HEK293 (cell line): ENCODE results near the gene PDZRN4.

Source experiments
- CTCF ChIA-PET: fragments of 350-600 bp; formaldehyde crosslinking; extraction: SDS; loops from one replicate; lab custom pipeline; 2021; ENCODE audit warnings: antibody characterized with exemption; lab: Yijun Ruan, JAX
- POLR2A ChIA-PET: fragments of 300-600 bp; formaldehyde crosslinking; extraction: SDS; loops from one replicate; lab custom pipeline; 2020; ENCODE audit warnings: antibody characterized with exemption, inconsistent platforms; lab: Yijun Ruan, JAX
- H3K27ac ChIP-seq: fragments of 200-500 bp; sonication (Bioruptor generic); 2 replicates; pipeline ENCODE4 v1.5.1; 2014; ENCODE audit warnings: low read depth, low read length, control low read depth, inconsistent platforms; ENCODE audit errors: extremely low read depth
- H3K36me3 ChIP-seq, 2 experiments: fragments of 200-500 bp in 1 of 2; sonication (Bioruptor generic) in 1 of 2; 1 replicate in 1 of 2; 2 replicates in 1 of 2; pipeline ENCODE4 v1.5.1; 2014 to 2017; ENCODE audit warnings: inconsistent platforms in 2 of 2, low read length in 2 of 2; ENCODE audit not compliant: control insufficient read depth in 2 of 2, insufficient read depth in 1 of 2
- H3K4me1 ChIP-seq: fragments of 200-500 bp; sonication (Bioruptor generic); 2 replicates; pipeline ENCODE4 v1.5.1; 2014; ENCODE audit warnings: mild to moderate bottlenecking, low read length, inconsistent platforms; ENCODE audit not compliant: control insufficient read depth, insufficient read depth
- H3K4me3 ChIP-seq: 2 replicates; pipeline ENCODE4 v1.5.1; 2011; ENCODE audit warnings: low read depth, mild to moderate bottlenecking, control low read depth, low read length, moderate library complexity
- H3K9me3 ChIP-seq: fragments of 200-500 bp; sonication (Bioruptor generic); 2 replicates; pipeline ENCODE4 v1.5.1; 2014; ENCODE audit warnings: low read depth, low read length, inconsistent platforms; ENCODE audit not compliant: control insufficient read depth, insufficient read depth
- HIC1 ChIP-seq: fragments of 450-650 bp; formaldehyde crosslinking; IDR thresholded peaks from 2 replicates; pipeline ENCODE4 v1.5.1; 2016; ENCODE audit warnings: missing biosample characterization, missing genetic modification characterization
- KLF7 ChIP-seq: fragments of 450-650 bp; formaldehyde crosslinking; IDR thresholded peaks from 2 replicates; pipeline ENCODE4 v1.5.1; 2016; ENCODE audit warnings: missing biosample characterization, missing genetic modification characterization, borderline replicate concordance
- MZF1 ChIP-seq: fragments of 450-650 bp; formaldehyde crosslinking; IDR thresholded peaks from 2 replicates; pipeline ENCODE4 v1.5.1; 2017; ENCODE audit warnings: missing biosample characterization, missing genetic modification characterization, borderline replicate concordance
- PRDM10 ChIP-seq: fragments of 450-650 bp; formaldehyde crosslinking; IDR thresholded peaks from 2 replicates; pipeline ENCODE4 v1.5.1; 2016; ENCODE audit warnings: missing biosample characterization, missing genetic modification characterization
- SALL2 ChIP-seq: fragments of 450-650 bp; formaldehyde crosslinking; IDR thresholded peaks from 2 replicates; pipeline ENCODE4 v1.5.0; 2017; ENCODE audit warnings: missing biosample characterization, mild to moderate bottlenecking, missing genetic modification characterization, borderline replicate concordance
- ZBTB21 ChIP-seq: fragments of 450-650 bp; formaldehyde crosslinking; IDR thresholded peaks from 2 replicates; pipeline ENCODE4 v1.5.1; 2017; ENCODE audit warnings: missing biosample characterization, missing genetic modification characterization
- ZFP69B ChIP-seq: fragments of 450-650 bp; formaldehyde crosslinking; IDR thresholded peaks from 2 replicates; pipeline ENCODE4 v1.5.1; 2016; ENCODE audit warnings: missing biosample characterization, missing genetic modification characterization
- ZNF138 ChIP-seq: fragments of 450-650 bp; formaldehyde crosslinking; IDR thresholded peaks from 2 replicates; pipeline ENCODE4 v1.5.1; 2016; ENCODE audit warnings: missing biosample characterization, missing genetic modification characterization, borderline replicate concordance
- ZNF214 ChIP-seq: fragments of 450-650 bp; formaldehyde crosslinking; IDR thresholded peaks from 2 replicates; pipeline ENCODE4 v1.5.1; 2017; ENCODE audit warnings: missing biosample characterization, mild to moderate bottlenecking, missing genetic modification characterization, borderline replicate concordance
- ZNF223 ChIP-seq: fragments of 450-650 bp; formaldehyde crosslinking; IDR thresholded peaks from 2 replicates; pipeline ENCODE4 v1.5.1; 2016; ENCODE audit warnings: missing biosample characterization, missing genetic modification characterization
- ZNF335 ChIP-seq: fragments of 450-650 bp; formaldehyde crosslinking; conservative IDR thresholded peaks from 2 replicates; pipeline ENCODE4 v1.5.1; 2016; ENCODE audit warnings: missing biosample characterization, missing genetic modification characterization
- ZNF398 ChIP-seq: fragments of 450-650 bp; formaldehyde crosslinking; IDR thresholded peaks from 2 replicates; pipeline ENCODE4 v1.5.1; 2017; ENCODE audit warnings: missing biosample characterization, missing genetic modification characterization
- ZNF473 ChIP-seq: fragments of 450-650 bp; formaldehyde crosslinking; IDR thresholded peaks from 2 replicates; pipeline ENCODE4 v1.5.1; 2017; ENCODE audit warnings: missing biosample characterization, missing genetic modification characterization
- ZNF488 ChIP-seq: fragments of 450-650 bp; formaldehyde crosslinking; IDR thresholded peaks from 2 replicates; pipeline ENCODE4 v1.5.1; 2016; ENCODE audit warnings: missing biosample characterization, missing genetic modification characterization
- ZNF544 ChIP-seq: fragments of 450-650 bp; formaldehyde crosslinking; IDR thresholded peaks from 2 replicates; pipeline ENCODE4 v1.5.0; 2017; ENCODE audit warnings: missing biosample characterization, missing genetic modification characterization
- ZNF610 ChIP-seq: fragments of 450-650 bp; formaldehyde crosslinking; IDR thresholded peaks from 2 replicates; pipeline ENCODE4 v1.5.1; 2016; ENCODE audit warnings: missing biosample characterization, missing genetic modification characterization, borderline replicate concordance
- ZNF645 ChIP-seq: fragments of 450-650 bp; formaldehyde crosslinking; IDR thresholded peaks from 2 replicates; pipeline ENCODE4; 2016; ENCODE audit warnings: missing biosample characterization, missing genetic modification characterization
- ZSCAN5A ChIP-seq: fragments of 450-650 bp; formaldehyde crosslinking; IDR thresholded peaks from 2 replicates; pipeline ENCODE4 v1.5.1; 2016; ENCODE audit warnings: missing biosample characterization, missing genetic modification characterization

PDZRN4 gene

GRCh38 chr12:41438854-41439541 is 250.9 kb downstream of the PDZRN4 start:
- Histone ChIP-seq H3K4me1 (peaks cover 11% of the 10 kb centered on the region), H3K4me3 (no peak overlapping the region), H3K36me3 (no peaks in the 10 kb centered on the region), H3K27ac (no peak overlapping the region), H3K9me3 (no peaks in the 10 kb centered on the region)
- CTCF ChIA-PET = interaction anchor here (0.6 kb wide), 1 partner anchor 586 kb away, joined by 7 read pairs; no protein-coding TSS in a partner anchor
- POLR2A ChIA-PET = no interaction called here
- TF ChIP-seq SALL2 (tag by site-specific recombination) = no peak
- TF ChIP-seq, all 188 proteins: peak for 0

- Histone ChIP-seq H3K9me3 (no peaks in the 10 kb centered on the region), H3K36me3 (no peaks in the 10 kb centered on the region), H3K27ac (no peak overlapping the region), H3K4me3 (no peak overlapping the region), H3K4me1 (peaks cover 11% of the 10 kb centered on the region)
- ChIA-PET CTCF (interaction anchor here (0.6 to 0.7 kb wide), 2 partner anchors 444 to 585 kb away, joined by 6 to 7 read pairs; no protein-coding TSS in a partner anchor), POLR2A (no interaction called here)
- no peak for TF ChIP-seq ZNF610
- TF ChIP-seq ZNF138 = no peak
- no peak for TF ChIP-seq ZNF223
- TF ChIP-seq ZSCAN5A (tag by site-specific recombination) = no peak
- no peak for TF ChIP-seq MZF1 (tag by site-specific recombination)
- no peak for TF ChIP-seq ZNF335 (tag by site-specific recombination)
- no peak for TF ChIP-seq ZNF488 (tag by site-specific recombination)
- TF ChIP-seq ZNF214 = no peak
- TF ChIP-seq ZBTB21 (tag by site-specific recombination) = no peak
- no peak for TF ChIP-seq ZNF544
- no peak for TF ChIP-seq ZFP69B
- no peak for TF ChIP-seq KLF7 (tag by site-specific recombination)
- TF ChIP-seq ZNF473 = no peak
- no peak for TF ChIP-seq HIC1 (tag by site-specific recombination)
- TF ChIP-seq ZNF398 = no peak
- no peak for TF ChIP-seq ZNF645 (tag by site-specific recombination)
- TF ChIP-seq PRDM10 (tag by site-specific recombination) = no peak
Observed at GRCh38 chr12:41439801-41440200, 251.7 kb downstream of the PDZRN4 start.
